Neural progenitor cell (in vitro differentiated cells): ENCODE data around the gene HELZ2. TPM values are rescaled to one million over a fixed set of nuclear protein-coding genes. Genes with fewer than 3 reads are reported as not detected.

Experiments used
- DNase-seq: peaks from one replicate; pipeline ENCODE4 v3.0.0-alpha.2; 2016; ENCODE audit warnings: low spot score
- H2AFZ ChIP-seq: fragments of 200-600 bp; sonication (generic); replicated peaks from 2 replicates; pipeline ENCODE4 v1.6.1; 2016; ENCODE audit warnings: antibody characterized with exemption
- H3F3A ChIP-seq: fragments of 200-600 bp; sonication (generic); 2 replicates; pipeline ENCODE4 v1.6.1; 2016; ENCODE audit warnings: antibody characterized with exemption, low read depth
- H3K27ac ChIP-seq: fragments of 200-600 bp; sonication (generic); 2 replicates; pipeline ENCODE4 v1.5.1; 2016; ENCODE audit warnings: mild to moderate bottlenecking
- H3K27me3 ChIP-seq: fragments of 200-600 bp; sonication (generic); 2 replicates; pipeline ENCODE4 v1.6.1; 2016; ENCODE audit warnings: mild to moderate bottlenecking, moderate library complexity
- H3K36me3 ChIP-seq: fragments of 200-600 bp; sonication (generic); 2 replicates; pipeline ENCODE4 v1.5.1; 2016
- H3K4me1 ChIP-seq: fragments of 200-600 bp; sonication (generic); 2 replicates; pipeline ENCODE4 v1.6.1; 2016; ENCODE audit warnings: mixed run types
- H3K4me2 ChIP-seq: fragments of 200-600 bp; sonication (generic); 2 replicates; pipeline ENCODE4 v1.6.1; 2016
- H3K4me3 ChIP-seq: fragments of 200-600 bp; sonication (generic); 2 replicates; pipeline ENCODE4 v1.5.1; 2016
- H3K79me2 ChIP-seq: fragments of 200-600 bp; sonication (generic); 2 replicates; pipeline ENCODE4 v1.6.1; 2016; ENCODE audit warnings: low read depth
- H3K9ac ChIP-seq: fragments of 200-600 bp; sonication (generic); 2 replicates; pipeline ENCODE4 v1.6.1; 2016
- H3K9me3 ChIP-seq: fragments of 200-600 bp; sonication (generic); 2 replicates; pipeline ENCODE4 v1.5.1; 2016; ENCODE audit warnings: low read depth
- H4K20me1 ChIP-seq: fragments of 200-600 bp; sonication (generic); 2 replicates; pipeline ENCODE4 v1.6.1; 2016; ENCODE audit warnings: low read depth
- H3K27ac Mint-ChIP-seq: 3 replicates; pipeline ENCODE4 v1.8.0; 2021; ENCODE audit warnings: mixed read lengths
- H3K27me3 Mint-ChIP-seq: 2 replicates; pipeline ENCODE4 v1.8.0; 2022; ENCODE audit warnings: low read depth, mild to moderate bottlenecking, inconsistent platforms, moderate library complexity, mixed read lengths; ENCODE audit not compliant: insufficient read depth
- H3K36me3 Mint-ChIP-seq: 3 replicates; pipeline ENCODE4 v1.8.0; 2021; ENCODE audit warnings: mixed read lengths
- H3K4me1 Mint-ChIP-seq: 3 replicates; pipeline ENCODE4 v1.8.0; 2021; ENCODE audit warnings: mixed read lengths
- H3K4me3 Mint-ChIP-seq: 3 replicates; pipeline ENCODE4 v1.8.0; 2021; ENCODE audit warnings: mild to moderate bottlenecking, moderate library complexity, mixed read lengths
- H3K9me3 Mint-ChIP-seq: 3 replicates; pipeline ENCODE4 v1.8.0; 2020; ENCODE audit warnings: mixed read lengths
- CTCF ChIP-seq: fragments of 200-600 bp; sonication (generic); IDR thresholded peaks from 2 replicates; pipeline ENCODE4 v1.5.1; 2017; ENCODE audit warnings: antibody characterized with exemption, mild to moderate bottlenecking
- EZH2 ChIP-seq: fragments of 200-600 bp; sonication (generic); IDR thresholded peaks from 2 replicates; pipeline ENCODE4 v1.6.1; 2017; ENCODE audit warnings: antibody characterized with exemption, mild to moderate bottlenecking, moderate library complexity
- EZH2phosphoT487 ChIP-seq: fragments of 200-600 bp; sonication (generic); IDR thresholded peaks from 2 replicates; pipeline ENCODE4 v1.6.1; 2017; ENCODE audit warnings: antibody characterized with exemption
- total RNA-seq: library from RNA; depleted of rRNA; stranded (reverse); fragments of >200 nt; gene quantifications from 2 replicates; pipeline ENCODE4 v1.2.3, GENCODE V29; 2015; ENCODE audit warnings: low replicate concordance

Gene HELZ2
- total RNA-seq, 1 donor from 2014 or later, result 2.9 TPM

- Histone ChIP-seq H3K27me3 (no peaks in the 10 kb centered on the region), H3K4me2 (no peak overlapping the region), H3K79me2 (no peaks in the 10 kb centered on the region), H4K20me1 (no peaks in the 10 kb centered on the region), H2AFZ (no peak overlapping the region), H3K4me3 (no peak overlapping the region), H3K9me3 (no peaks in the 10 kb centered on the region), H3K27ac (no peak overlapping the region), H3K4me1 (no peaks in the 10 kb centered on the region), H3K36me3 (no peaks in the 10 kb centered on the region), H3K9ac (no peak overlapping the region), H3F3A (no peaks in the 10 kb centered on the region)
- H3K27ac Mint-ChIP-seq, result peak overlapping the region; percentile 82
- no peak overlapping the region for H3K4me3 Mint-ChIP-seq
- no peaks in the 10 kb centered on the region for H3K9me3 Mint-ChIP-seq
- DNase-seq, result no peak
- no peak for TF ChIP-seq EZH2phosphoT487
- no peak for TF ChIP-seq EZH2
- no peak for TF ChIP-seq CTCF
- no peaks in the 10 kb centered on the region for H3K36me3 Mint-ChIP-seq
- peaks cover 10% of the 10 kb centered on the region for H3K4me1 Mint-ChIP-seq
- peaks cover 11% of the 10 kb centered on the region for H3K27me3 Mint-ChIP-seq
Measured at GRCh38 chr20:63544958-63545516, 29.0 kb downstream of the HELZ2 start.

GRCh38 chr20:63544241-63544957 lies 29.6 kb downstream of the HELZ2 start:
- Histone ChIP-seq H3F3A (no peaks in the 10 kb centered on the region), H3K4me3 (no peak overlapping the region), H2AFZ (no peak overlapping the region), H3K9me3 (no peaks in the 10 kb centered on the region), H3K4me2 (no peak overlapping the region), H3K27ac (no peak overlapping the region), H3K9ac (no peak overlapping the region), H3K79me2 (no peaks in the 10 kb centered on the region), H4K20me1 (no peaks in the 10 kb centered on the region), H3K4me1 (no peaks in the 10 kb centered on the region), H3K36me3 (no peaks in the 10 kb centered on the region), H3K27me3 (no peaks in the 10 kb centered on the region)
- Mint-ChIP-seq H3K4me3 (no peak overlapping the region), H3K9me3 (no peaks in the 10 kb centered on the region), H3K4me1 (peaks cover 8% of the 10 kb centered on the region), H3K36me3 (no peaks in the 10 kb centered on the region), H3K27ac (no peak overlapping the region), H3K27me3 (peaks cover 10% of the 10 kb centered on the region)
- no peak for DNase-seq
- no peak for TF ChIP-seq EZH2phosphoT487
- TF ChIP-seq EZH2, result no peak

- H3K9ac ChIP-seq, result no peak overlapping the region
- H3K4me2 ChIP-seq, result no peak overlapping the region
- Mint-ChIP-seq H3K36me3 (no peaks in the 10 kb centered on the region), H3K4me3 (peak overlapping the region; percentile 3), H3K9me3 (no peaks in the 10 kb centered on the region), H3K4me1 (peaks cover 6% of the 10 kb centered on the region), H3K27ac (no peak overlapping the region), H3K27me3 (peaks cover 9% of the 10 kb centered on the region)
- H3F3A ChIP-seq, result no peaks in the 10 kb centered on the region
- H3K27me3 ChIP-seq, result no peaks in the 10 kb centered on the region
- H2AFZ ChIP-seq, result no peak overlapping the region
- no peak overlapping the region for H3K27ac ChIP-seq
- no peaks in the 10 kb centered on the region for H3K9me3 ChIP-seq
- no peaks in the 10 kb centered on the region for H3K36me3 ChIP-seq
- DNase-seq, result no peak
- H4K20me1 ChIP-seq, result no peaks in the 10 kb centered on the region
- no peaks in the 10 kb centered on the region for H3K79me2 ChIP-seq
- no peaks in the 10 kb centered on the region for H3K4me1 ChIP-seq
- TF ChIP-seq EZH2phosphoT487 (no peak), CTCF (no peak), EZH2 (no peak)
- no peak overlapping the region for H3K4me3 ChIP-seq
Measured at GRCh38 chr20:63543733-63544132, 30.3 kb downstream of the HELZ2 start.

- no peaks in the 10 kb centered on the region for H3K9me3 Mint-ChIP-seq
- no peaks in the 10 kb centered on the region for H3K36me3 Mint-ChIP-seq
- no peak for DNase-seq
- Histone ChIP-seq H3K9ac (no peak overlapping the region), H3F3A (no peaks in the 10 kb centered on the region), H3K9me3 (no peaks in the 10 kb centered on the region), H3K36me3 (no peaks in the 10 kb centered on the region), H3K4me1 (no peaks in the 10 kb centered on the region), H3K4me2 (no peak overlapping the region), H3K27me3 (no peaks in the 10 kb centered on the region), H3K4me3 (no peak overlapping the region), H4K20me1 (no peaks in the 10 kb centered on the region), H3K79me2 (no peaks in the 10 kb centered on the region), H3K27ac (no peak overlapping the region), H2AFZ (no peak overlapping the region)
- H3K4me3 Mint-ChIP-seq, result no peak overlapping the region
- H3K4me1 Mint-ChIP-seq, result peaks cover 6% of the 10 kb centered on the region
- TF ChIP-seq EZH2, result no peak
- TF ChIP-seq CTCF, result no peak
- peaks cover 9% of the 10 kb centered on the region for H3K27me3 Mint-ChIP-seq
- no peak overlapping the region for H3K27ac Mint-ChIP-seq
Measured at GRCh38 chr20:63543131-63543530, 30.9 kb downstream of the HELZ2 start.
